H9 (cell line): ENCODE data around the gene SMC5. TPM values are rescaled to one million over a fixed set of nuclear protein-coding genes. Genes with fewer than 3 reads are reported as not detected.

Experiments
- DNase-seq: peaks from one replicate; pipeline ENCODE4 v3.0.0-alpha.2; 2017
- H2AFZ ChIP-seq: one replicate; pipeline ENCODE4 v1.6.1; 2013; ENCODE audit warnings: mild to moderate bottlenecking, low read length, control low read depth, moderate library complexity
- H2AK5ac ChIP-seq: 2 replicates; pipeline ENCODE4 v1.6.1; 2013; ENCODE audit warnings: low read length, control low read depth, mixed read lengths; ENCODE audit not compliant: insufficient read length
- H2BK120ac ChIP-seq: one replicate; pipeline ENCODE4 v1.6.1; 2013; ENCODE audit warnings: low read depth, mild to moderate bottlenecking, low read length, control low read depth, inconsistent platforms; ENCODE audit not compliant: poor library complexity, severe bottlenecking
- H2BK12ac ChIP-seq: 2 replicates; pipeline ENCODE4 v1.6.1; 2013; ENCODE audit warnings: low read length, control low read depth, mixed read lengths, low read depth; ENCODE audit not compliant: insufficient read length
- H2BK15ac ChIP-seq: 2 replicates; pipeline ENCODE4 v1.6.1; 2013; ENCODE audit warnings: low read depth, low read length, control low read depth
- H2BK20ac ChIP-seq: one replicate; pipeline ENCODE4 v1.6.1; 2013; ENCODE audit warnings: low read depth, mild to moderate bottlenecking, low read length, control low read depth, inconsistent platforms; ENCODE audit not compliant: poor library complexity, severe bottlenecking
- H2BK5ac ChIP-seq: 2 replicates; pipeline ENCODE4 v1.6.1; 2013; ENCODE audit warnings: low read length, control low read depth, mixed read lengths; ENCODE audit not compliant: insufficient read length
- H3K14ac ChIP-seq: 2 replicates; pipeline ENCODE4 v1.6.1; 2013; ENCODE audit warnings: low read length, control low read depth; ENCODE audit not compliant: insufficient read depth
- H3K18ac ChIP-seq: 2 replicates; pipeline ENCODE4 v1.6.1; 2013; ENCODE audit warnings: low read depth, mild to moderate bottlenecking, mixed read lengths, low read length, control low read depth; ENCODE audit not compliant: insufficient read length
- H3K23ac ChIP-seq: 2 replicates; pipeline ENCODE4 v1.6.1; 2013; ENCODE audit warnings: low read length, control low read depth, mixed read lengths, low read depth; ENCODE audit not compliant: insufficient read length
- H3K23me2 ChIP-seq: 2 replicates; pipeline ENCODE4 v1.6.1; 2013; ENCODE audit warnings: low read depth, mild to moderate bottlenecking, mixed read lengths, low read length, control low read depth; ENCODE audit not compliant: insufficient read length, poor library complexity, severe bottlenecking
- H3K27ac ChIP-seq: 2 replicates; pipeline ENCODE4 v1.5.1; 2013; ENCODE audit warnings: low read length, control low read depth, mixed read lengths, low read depth; ENCODE audit not compliant: insufficient read length
- H3K27me3 ChIP-seq: 2 replicates; pipeline ENCODE4 v1.6.1; 2013; ENCODE audit warnings: low read length, control low read depth, inconsistent platforms; ENCODE audit not compliant: insufficient read depth
- H3K4ac ChIP-seq: 2 replicates; pipeline ENCODE4 v1.6.1; 2013; ENCODE audit warnings: low read depth, mild to moderate bottlenecking, control low read depth, inconsistent platforms, low read length, moderate library complexity
- H3K4me1 ChIP-seq: 2 replicates; pipeline ENCODE4 v1.6.1; 2013; ENCODE audit warnings: low read length, control low read depth, inconsistent platforms; ENCODE audit not compliant: insufficient read depth
- H3K4me2 ChIP-seq: 2 replicates; pipeline ENCODE4 v1.6.1; 2013; ENCODE audit warnings: low read length, control low read depth, mixed read lengths; ENCODE audit not compliant: insufficient read length, insufficient read depth
- H3K56ac ChIP-seq: 2 replicates; pipeline ENCODE4 v1.6.1; 2013; ENCODE audit warnings: low read depth, mild to moderate bottlenecking, mixed read lengths, low read length, control low read depth; ENCODE audit not compliant: insufficient read length
- H3K79me1 ChIP-seq: 2 replicates; pipeline ENCODE4 v1.6.1; 2013; ENCODE audit warnings: low read depth, mild to moderate bottlenecking, moderate library complexity, low read length, control low read depth, inconsistent platforms; ENCODE audit not compliant: insufficient read depth, poor library complexity, severe bottlenecking
- H3K79me2 ChIP-seq: 2 replicates; pipeline ENCODE4 v1.6.1; 2013; ENCODE audit warnings: low read length, control low read depth, inconsistent platforms; ENCODE audit not compliant: insufficient read depth
- H3K9ac ChIP-seq: 2 replicates; pipeline ENCODE4 v1.6.1; 2013; ENCODE audit warnings: low read length, control low read depth, mixed read lengths; ENCODE audit not compliant: insufficient read length; ENCODE audit errors: extremely low read depth
- H3K9me3 ChIP-seq: one replicate; pipeline ENCODE4 v1.6.1; 2013; ENCODE audit warnings: low read depth, low read length, inconsistent platforms; ENCODE audit not compliant: control insufficient read depth
- H3T11ph ChIP-seq: one replicate; pipeline ENCODE4 v1.6.1; 2013; ENCODE audit warnings: mild to moderate bottlenecking, low read length, control low read depth, inconsistent platforms
- H4K20me1 ChIP-seq: one replicate; pipeline ENCODE4 v1.6.1; 2013; ENCODE audit not compliant: control insufficient read depth, insufficient read length, insufficient read depth
- H4K5ac ChIP-seq: 2 replicates; pipeline ENCODE4 v1.6.1; 2013; ENCODE audit warnings: low read depth, mild to moderate bottlenecking, mixed read lengths, low read length, control low read depth; ENCODE audit not compliant: insufficient read length
- H4K8ac ChIP-seq: replicated peaks from 2 replicates; pipeline ENCODE4 v1.6.1; 2013; ENCODE audit warnings: low read length, control low read depth, mixed read lengths, low read depth; ENCODE audit not compliant: insufficient read length
- H4K91ac ChIP-seq: 2 replicates; pipeline ENCODE4 v1.6.1; 2013; ENCODE audit warnings: low read depth, mild to moderate bottlenecking, moderate library complexity, mixed read lengths, low read length, control low read depth; ENCODE audit not compliant: insufficient read length
- H3K27ac Mint-ChIP-seq, 3 experiments: 2 replicates in 2 of 3; 3 replicates in 1 of 3; pipeline ENCODE4 v1.8.0; 2020 to 2021; ENCODE audit warnings: mixed read lengths in 3 of 3, mild to moderate bottlenecking in 1 of 3, moderate library complexity in 1 of 3
- H3K27me3 Mint-ChIP-seq: 2 replicates; pipeline ENCODE4 v1.8.0; 2021; ENCODE audit warnings: low read depth, mild to moderate bottlenecking, moderate library complexity, mixed read lengths
- H3K36me3 Mint-ChIP-seq, 3 experiments: 2 replicates in 2 of 3; 3 replicates in 1 of 3; pipeline ENCODE4 v1.8.0; 2020 to 2021; ENCODE audit warnings: low read depth in 3 of 3, mixed read lengths in 3 of 3; ENCODE audit not compliant: insufficient read depth in 1 of 3
- H3K4me1 Mint-ChIP-seq, 2 experiments: 2 replicates each; pipeline ENCODE4 v1.8.0; 2020; ENCODE audit warnings: mixed read lengths in 2 of 2
- H3K4me3 Mint-ChIP-seq, 2 experiments: 2 replicates in 1 of 2; 3 replicates in 1 of 2; pipeline ENCODE4 v1.8.0; 2020 to 2021; ENCODE audit warnings: mild to moderate bottlenecking in 2 of 2, mixed read lengths in 2 of 2, moderate library complexity in 1 of 2
- H3K9me3 Mint-ChIP-seq, 2 experiments: 2 replicates in 1 of 2; 3 replicates in 1 of 2; pipeline ENCODE4 v1.8.0; 2020; ENCODE audit warnings: mild to moderate bottlenecking in 2 of 2, mixed read lengths in 2 of 2, moderate library complexity in 1 of 2
- total RNA-seq: library from RNA; stranded (reverse); gene quantifications from 2 replicates; pipeline ENCODE4 v1.2.1, GENCODE V29; 2021
- TF ChIP-seq, protein P1 (sequence below): fragments of 200-600 bp; sonication (generic); conservative IDR thresholded peaks from 3 replicates; pipeline ENCODE4 v1.8.0; 2021; ENCODE audit warnings: antibody characterized with exemption, mild to moderate bottlenecking

The SMC5 gene
- total RNA-seq, 1 experiment from 2014 or later, result 29.6 TPM

DNA sequence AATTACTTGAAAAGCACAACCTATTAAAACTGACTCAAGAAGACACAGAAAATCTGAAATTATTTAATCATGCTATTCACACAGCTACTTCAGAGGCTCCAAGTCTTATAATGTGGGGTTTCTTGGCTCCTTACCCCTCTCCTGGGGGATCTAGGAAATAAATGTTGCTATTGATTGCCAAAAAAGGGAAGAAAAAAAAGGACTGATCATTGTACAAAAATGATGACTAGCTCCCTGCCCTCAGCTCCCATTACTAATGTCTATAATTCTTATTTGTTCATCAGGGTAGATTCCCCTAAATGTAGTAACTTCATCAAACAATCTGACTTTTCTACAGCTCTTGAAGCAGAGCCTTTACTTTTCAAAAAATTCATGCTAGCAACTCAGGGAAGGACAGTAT, 3.3 kb upstream of the SMC5 start:
- H3K36me3 Mint-ChIP-seq, result peaks cover 0 to 6% (median 2%) of the 10 kb centered on the region in 3 experiments; a peak in 5 of 7 replicates
- DNase-seq, result no peak
- no peak overlapping the region for H2AK5ac ChIP-seq
- H2BK12ac ChIP-seq, result no peak overlapping the region
- no peak overlapping the region for H2BK15ac ChIP-seq
- peaks cover 7% of the 10 kb centered on the region; the same call in 1 of the 2 replicates for H3K79me2 ChIP-seq
- H3K9me3 ChIP-seq, result no peaks in the 10 kb centered on the region
- no peaks in the 10 kb centered on the region for H3K9me3 Mint-ChIP-seq
- H3K14ac ChIP-seq, result no peak overlapping the region
- H3K9ac ChIP-seq, result no peak overlapping the region
- TF ChIP-seq, protein P1, sequence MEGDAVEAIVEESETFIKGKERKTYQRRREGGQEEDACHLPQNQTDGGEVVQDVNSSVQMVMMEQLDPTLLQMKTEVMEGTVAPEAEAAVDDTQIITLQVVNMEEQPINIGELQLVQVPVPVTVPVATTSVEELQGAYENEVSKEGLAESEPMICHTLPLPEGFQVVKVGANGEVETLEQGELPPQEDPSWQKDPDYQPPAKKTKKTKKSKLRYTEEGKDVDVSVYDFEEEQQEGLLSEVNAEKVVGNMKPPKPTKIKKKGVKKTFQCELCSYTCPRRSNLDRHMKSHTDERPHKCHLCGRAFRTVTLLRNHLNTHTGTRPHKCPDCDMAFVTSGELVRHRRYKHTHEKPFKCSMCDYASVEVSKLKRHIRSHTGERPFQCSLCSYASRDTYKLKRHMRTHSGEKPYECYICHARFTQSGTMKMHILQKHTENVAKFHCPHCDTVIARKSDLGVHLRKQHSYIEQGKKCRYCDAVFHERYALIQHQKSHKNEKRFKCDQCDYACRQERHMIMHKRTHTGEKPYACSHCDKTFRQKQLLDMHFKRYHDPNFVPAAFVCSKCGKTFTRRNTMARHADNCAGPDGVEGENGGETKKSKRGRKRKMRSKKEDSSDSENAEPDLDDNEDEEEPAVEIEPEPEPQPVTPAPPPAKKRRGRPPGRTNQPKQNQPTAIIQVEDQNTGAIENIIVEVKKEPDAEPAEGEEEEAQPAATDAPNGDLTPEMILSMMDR, result no peak
- no peaks in the 10 kb centered on the region for H4K20me1 ChIP-seq
- H3K27ac ChIP-seq, result no peak overlapping the region
- H3K27ac Mint-ChIP-seq, result no peak overlapping the region
- H3K79me1 ChIP-seq, result peaks cover 6% of the 10 kb centered on the region
- H3K56ac ChIP-seq, result no peak overlapping the region
- no peak overlapping the region for H3K4ac ChIP-seq
- no peak overlapping the region for H3K4me3 Mint-ChIP-seq
- no peak overlapping the region for H2BK5ac ChIP-seq
- no peaks in the 10 kb centered on the region for H3K27me3 ChIP-seq
- H2AFZ ChIP-seq, result no peak overlapping the region
- H4K5ac ChIP-seq, result no peak overlapping the region
- H3K27me3 Mint-ChIP-seq, result peaks cover 2% of the 10 kb centered on the region; the same call in 1 of the 2 replicates
- no peak overlapping the region for H3T11ph ChIP-seq
- H3K4me1 ChIP-seq, result no peaks in the 10 kb centered on the region
- H3K23ac ChIP-seq, result no peak overlapping the region
- H4K8ac ChIP-seq, result no peak overlapping the region
- no peak overlapping the region for H2BK120ac ChIP-seq
- no peak overlapping the region for H4K91ac ChIP-seq
- H2BK20ac ChIP-seq, result no peak overlapping the region
- peaks cover 19 to 20% of the 10 kb centered on the region in 2 experiments for H3K4me1 Mint-ChIP-seq
- H3K23me2 ChIP-seq, result peaks cover 4% of the 10 kb centered on the region
- no peak overlapping the region for H3K18ac ChIP-seq
- no peak overlapping the region for H3K4me2 ChIP-seq
